ENCODE results near the gene RAPGEF5.

Gene RAPGEF5

GRCh38 chr7:22213081-22213480 is 143.9 kb downstream of the RAPGEF5 start:
- no peak for DNase-seq

DNA sequence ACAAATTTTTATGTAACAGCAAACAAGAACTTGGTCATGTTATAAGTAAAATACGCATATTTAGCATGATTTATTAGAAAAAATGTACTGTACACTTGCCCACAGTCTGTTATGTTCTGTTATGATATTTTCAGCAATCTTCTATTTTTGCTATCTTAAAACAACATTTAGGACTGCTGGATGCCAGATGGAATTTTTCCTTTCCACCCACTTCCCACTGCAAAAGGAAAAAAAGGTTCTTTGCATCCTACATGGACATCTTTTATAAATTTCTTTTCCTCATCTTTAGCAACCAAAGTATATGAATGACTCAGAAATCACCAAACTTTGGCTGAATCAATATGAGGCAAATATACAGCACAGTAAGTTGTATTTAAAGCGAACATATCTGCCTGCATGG is 146.0 kb downstream of the RAPGEF5 start:
- no peak for DNase-seq

DNA sequence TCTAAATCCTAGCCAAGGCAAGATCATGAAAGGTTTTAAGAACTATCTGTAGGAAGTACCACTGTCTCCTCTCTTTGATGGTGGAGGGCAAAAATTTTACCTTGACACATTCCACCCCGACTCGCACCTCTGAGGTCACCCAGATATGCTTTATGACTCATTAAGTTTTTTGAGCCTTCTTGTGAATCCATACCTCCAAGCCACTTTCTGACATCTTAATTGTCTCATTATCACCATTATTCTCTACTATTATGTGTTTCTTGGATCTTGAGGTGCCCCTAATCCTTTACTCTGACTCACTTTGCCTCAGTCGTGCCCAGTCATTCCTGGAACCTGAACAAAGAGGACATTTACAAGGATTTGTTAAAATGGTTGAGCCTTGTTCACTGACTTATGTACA is 146.6 kb downstream of the RAPGEF5 start:
- DNase-seq = no peak

DNA sequence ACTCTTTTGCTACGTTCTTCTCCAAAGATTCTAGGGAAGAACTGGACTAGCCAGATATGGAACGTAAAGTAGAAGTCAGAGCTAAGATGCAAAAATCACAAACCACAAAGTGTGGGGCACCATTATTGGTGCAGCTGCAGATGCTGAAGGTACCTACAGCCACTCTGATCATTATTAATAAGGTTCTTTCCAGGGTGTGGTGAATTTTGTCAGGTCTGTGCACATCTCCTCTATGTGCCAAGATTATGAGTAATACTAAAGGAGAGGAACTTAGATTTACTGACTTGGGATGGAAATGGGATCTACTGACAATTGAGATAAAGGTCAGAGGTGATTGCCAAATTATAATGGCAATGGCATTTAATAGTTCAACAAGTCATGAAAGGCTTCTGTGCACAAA is 148.2 kb downstream of the RAPGEF5 start:
- DNase-seq = no peak

GRCh38 chr7:22207724-22208225 is 149.2 kb downstream of the RAPGEF5 start:
- no peak for DNase-seq

GRCh38 chr7:22205631-22206030 is 151.3 kb downstream of the RAPGEF5 start:
- no peak for DNase-seq

- DNase-seq = no peak
Measured at GRCh38 chr7:22204312-22204711, 152.6 kb downstream of the RAPGEF5 start.

DNA sequence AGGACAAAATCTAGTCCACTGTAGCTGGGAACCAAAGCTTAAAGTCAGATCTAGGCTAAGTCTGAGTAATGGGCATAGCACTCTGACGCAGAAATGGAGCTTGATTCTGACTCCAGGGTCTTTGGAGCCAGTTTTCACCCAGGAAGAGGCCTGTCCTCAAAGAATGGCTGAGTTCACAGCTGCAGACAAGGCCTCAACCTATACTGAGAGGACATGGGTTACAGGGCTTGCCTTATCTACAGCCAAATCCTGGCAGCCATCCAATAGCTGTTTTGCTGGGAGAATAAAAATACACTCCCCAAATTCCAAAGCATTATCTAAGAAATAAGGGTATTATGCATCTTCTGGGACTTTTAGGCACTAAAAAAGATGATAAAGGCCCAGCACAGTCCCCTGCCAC is 154.8 kb downstream of the RAPGEF5 start:
- DNase-seq = no peak

GRCh38 chr7:22201186-22201880 is 155.6 kb downstream of the RAPGEF5 start:
- DNase-seq = no peak

DNA sequence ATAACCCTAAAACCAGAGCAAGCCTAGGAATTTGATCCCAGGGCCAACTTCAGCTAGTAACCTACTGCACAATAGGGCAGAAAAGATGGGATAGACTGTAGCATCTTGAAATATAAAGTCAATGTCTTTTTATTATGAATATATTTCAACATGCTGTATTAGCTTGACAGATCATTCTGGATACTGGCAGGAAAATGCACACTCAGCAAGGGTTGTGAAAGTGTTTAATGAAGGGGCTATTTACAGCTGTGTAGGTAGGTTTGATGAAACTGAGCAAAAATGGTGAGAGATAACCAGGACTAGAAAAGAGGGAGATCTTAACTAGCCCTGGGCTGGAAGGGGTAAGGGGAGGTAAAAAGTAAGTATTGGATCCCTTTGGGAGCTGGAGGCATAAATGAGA is 156.2 kb downstream of the RAPGEF5 start:
- DNase-seq = no peak

DNA sequence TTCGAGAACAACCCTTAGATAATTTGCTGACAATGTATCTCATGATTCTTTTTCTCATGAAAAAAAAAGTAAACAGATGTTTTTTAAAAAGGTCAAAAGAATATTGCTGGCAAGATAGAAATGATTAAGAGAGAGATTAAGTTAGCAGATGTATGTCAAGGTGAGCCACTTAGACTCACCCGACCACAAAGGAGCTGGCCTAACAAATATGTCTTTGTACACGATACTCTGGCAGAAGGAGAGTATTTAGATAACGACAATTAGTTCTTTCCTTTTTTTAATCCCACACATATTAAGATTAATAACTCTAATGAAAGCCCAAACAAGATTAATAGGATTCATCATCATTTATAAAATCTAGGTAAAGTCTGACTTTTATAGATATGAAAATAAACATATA is 156.7 kb downstream of the RAPGEF5 start:
- DNase-seq = no peak

DNA sequence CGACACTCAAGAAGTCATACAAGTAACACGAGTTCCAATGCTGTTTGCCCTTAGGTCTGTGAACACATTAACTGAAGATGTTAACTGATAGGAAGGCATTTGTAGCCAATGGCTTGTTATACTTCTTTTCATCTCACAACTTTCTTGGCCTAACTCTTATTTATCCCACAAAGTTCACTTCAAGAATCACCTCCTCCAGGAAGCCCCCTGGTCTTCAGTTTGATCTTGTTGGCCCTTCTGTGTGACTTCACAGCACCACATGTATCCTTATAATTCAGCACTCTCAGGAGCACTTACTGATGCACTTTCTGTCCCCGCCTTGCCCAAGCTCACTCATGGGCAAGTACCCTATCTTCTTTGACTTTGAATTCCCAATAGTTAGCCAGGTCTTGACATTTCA is 159.6 kb downstream of the RAPGEF5 start:
- no peak for DNase-seq

DNA sequence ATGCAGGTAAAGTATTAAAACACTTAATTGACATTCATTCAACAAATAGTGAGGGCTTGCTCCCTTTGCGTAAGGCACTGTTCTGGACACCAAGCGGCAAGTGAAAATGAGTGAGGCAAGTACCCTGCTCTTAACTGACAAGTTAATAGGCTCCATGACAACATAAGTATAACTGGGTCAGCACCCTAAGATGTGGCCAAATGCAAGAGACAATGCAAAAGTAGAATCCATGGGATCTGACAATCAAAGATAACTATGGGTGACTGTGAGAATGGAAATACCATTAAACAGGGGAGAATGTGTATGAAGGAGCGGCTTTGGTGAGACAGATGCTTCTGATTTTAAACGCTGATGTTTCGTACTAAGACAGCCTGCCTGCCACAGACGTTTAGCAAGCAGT is 160.5 kb downstream of the RAPGEF5 start:
- no peak for DNase-seq

DNA sequence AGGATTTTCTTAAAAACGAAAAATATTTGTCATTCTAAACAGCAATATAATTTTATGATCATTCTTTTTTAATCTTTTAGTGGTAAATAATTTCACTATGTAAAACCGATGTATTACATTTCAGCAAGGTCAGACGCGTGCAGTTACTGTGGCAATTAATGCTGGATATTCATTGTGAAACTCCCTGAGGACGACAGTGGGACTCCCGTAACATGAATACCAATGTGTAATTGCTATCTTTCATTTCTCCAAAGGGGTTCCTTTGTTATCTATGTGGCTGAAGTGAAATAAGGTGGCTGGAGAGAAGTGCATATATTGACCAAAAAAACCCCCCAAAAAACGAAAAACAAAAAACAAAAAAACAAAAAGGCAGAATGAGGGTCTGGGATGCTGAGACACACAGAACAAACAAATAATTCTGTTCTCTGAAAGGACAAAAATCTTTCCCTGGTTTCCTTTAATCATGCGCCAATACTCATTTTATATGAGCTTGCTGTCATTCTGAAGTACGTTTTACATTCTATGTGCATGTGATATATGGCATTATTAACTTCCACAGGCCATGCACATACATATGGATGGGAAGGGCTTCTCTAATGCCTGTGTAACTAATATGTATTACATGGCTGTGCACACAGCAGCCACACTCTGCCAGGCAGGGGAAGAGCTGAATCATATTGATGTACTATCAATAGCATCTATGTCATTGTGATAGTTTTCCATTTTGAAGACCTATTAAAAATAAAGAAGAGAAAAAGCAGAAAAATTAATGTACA is 161.4 kb downstream of the RAPGEF5 start:
- DNase-seq = no peak

- no peak for DNase-seq
Measured at GRCh38 chr7:22194658-22195273, 162.2 kb downstream of the RAPGEF5 start.

- DNase-seq = no peak
Measured at GRCh38 chr7:22193450-22193983, 163.4 kb downstream of the RAPGEF5 start.

DNA sequence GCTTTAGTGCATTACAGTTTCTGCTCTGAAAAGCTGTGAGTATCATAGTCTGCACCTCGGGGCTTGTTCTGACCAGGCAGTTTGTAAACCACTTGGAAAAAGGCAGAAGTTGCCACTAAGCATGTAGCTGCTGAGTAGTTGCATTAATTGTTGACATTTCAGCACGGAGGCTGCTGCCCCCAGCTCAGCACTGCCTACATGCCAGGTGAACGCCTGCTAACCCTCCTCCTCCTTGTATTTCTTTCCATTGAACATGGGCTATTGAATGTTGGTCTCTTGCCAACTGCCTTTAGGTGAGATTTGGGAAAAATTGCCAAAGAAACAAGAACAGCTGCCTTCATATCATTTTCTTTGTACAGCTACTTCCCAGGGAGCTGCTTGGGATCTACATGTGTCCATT is 164.2 kb downstream of the RAPGEF5 start:
- no peak for DNase-seq

DNA sequence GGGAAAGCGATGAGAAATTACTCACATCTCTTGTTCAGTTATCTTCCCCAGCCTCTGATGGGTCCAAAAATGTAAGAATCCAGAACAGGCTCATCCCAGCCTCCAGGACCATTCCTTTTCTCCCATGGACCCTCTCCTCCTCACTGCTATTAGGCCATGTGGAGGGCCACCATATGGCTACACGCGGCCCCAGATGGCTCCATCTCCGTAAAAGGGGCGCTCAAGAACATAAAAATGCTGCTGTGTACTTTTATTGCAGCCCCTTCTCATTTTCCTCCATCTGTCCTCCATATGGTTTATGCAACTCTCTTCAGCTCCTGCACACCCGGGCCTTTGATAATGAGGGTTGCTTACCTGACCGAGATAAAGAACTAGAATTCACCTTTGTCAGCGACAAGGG is 166.2 kb downstream of the RAPGEF5 start:
- DNase-seq = no peak

- DNase-seq = no peak
Measured at GRCh38 chr7:22189741-22190140, 167.2 kb downstream of the RAPGEF5 start.

- no peak for DNase-seq
Measured at GRCh38 chr7:22189230-22189629, 167.7 kb downstream of the RAPGEF5 start.

DNA sequence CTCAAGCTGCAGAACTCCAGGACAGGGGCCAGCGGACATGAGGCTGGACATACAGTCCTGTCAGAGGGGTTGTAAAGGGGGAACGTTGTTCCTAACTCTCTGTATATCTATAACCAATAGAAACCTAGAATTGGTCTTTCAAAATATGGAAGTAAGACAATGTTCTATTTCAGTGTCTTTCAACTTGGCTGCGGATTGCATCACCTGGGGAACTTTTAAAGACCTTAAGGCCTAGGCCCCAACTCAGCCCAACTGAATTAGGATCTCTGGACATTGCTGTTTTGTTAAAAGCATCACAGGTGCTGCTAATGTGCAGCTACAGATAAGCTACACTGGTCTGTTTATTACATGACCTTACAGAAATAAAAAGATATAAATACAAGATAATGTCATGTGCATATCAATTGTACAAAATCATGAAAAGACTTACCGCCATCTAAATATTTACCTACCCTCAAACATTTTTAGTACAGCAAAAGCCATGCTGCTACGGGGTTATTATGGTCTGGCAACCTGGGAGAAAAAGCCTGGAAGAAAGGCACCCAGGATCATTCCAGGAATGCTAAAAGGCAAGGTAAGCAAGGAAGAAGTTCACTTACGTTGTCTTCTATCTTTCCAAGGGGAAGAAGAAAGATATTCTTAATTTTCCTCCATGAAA is 169.1 kb downstream of the RAPGEF5 start:
- no peak for DNase-seq

DNA sequence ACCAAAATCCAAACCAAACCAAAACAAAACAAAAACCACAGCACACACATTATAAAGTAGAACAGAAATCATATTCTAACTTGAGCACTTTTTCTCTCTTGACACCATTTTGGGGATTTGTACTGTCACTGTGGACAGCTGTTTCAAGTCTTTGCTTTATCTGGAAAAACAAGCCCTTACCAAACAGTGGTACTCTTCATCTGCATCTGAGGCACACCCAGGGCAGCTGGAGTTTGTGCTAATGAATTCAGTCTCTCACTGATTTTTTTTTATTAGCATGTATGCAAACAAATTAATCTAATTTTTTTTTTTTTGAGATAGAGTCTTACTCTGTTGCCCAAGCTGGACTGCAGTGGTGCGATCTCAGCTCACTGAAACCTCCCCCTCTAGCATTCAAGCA is 171.4 kb downstream of the RAPGEF5 start:
- DNase-seq = no peak

DNA sequence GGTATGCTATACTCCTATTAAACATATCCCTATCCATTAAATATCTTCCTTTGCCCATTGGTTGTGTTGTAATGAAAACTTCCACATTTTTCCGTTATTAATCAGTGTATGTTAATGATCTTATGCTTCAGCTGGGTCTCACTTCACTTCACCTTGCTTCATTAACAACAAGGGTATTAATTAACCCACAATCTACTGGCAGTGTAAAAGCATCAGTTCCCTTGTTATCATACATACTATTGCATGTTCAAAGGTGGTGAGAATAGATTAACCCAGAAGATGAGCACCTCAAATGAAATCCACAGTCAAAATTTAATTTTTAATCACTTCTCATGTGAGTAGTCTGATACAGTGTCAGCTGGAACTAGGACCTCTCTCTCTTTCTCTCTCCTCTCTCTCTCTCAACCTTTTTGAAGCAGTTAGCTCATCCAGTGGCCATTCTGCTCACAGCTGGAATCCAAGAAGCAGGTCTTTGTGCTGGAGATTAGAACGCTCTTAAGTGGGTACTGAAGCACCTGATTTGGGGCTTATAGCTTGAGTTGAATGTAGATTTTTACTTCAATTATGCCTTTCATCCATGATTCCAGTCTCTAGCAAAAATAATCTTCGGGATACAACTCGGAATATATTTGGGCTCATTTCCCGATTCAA is 172.3 kb downstream of the RAPGEF5 start:
- DNase-seq = no peak

Data from T-helper 9 cell (primary cell).